MG63 (cell line): ENCODE measurements around the gene DUOX1. TPM values are rescaled to one million over a fixed set of nuclear protein-coding genes. Genes with fewer than 3 reads are reported as not detected.
"Not testable (repeated sequence)": the region's sequence is repeated elsewhere in the genome, so short reads cannot be mapped to it uniquely, and the experiment has no call there.

ENCODE experiments used
- DNase-seq: peaks from one replicate; pipeline ENCODE4 v3.0.0-alpha.2; 2020
- H3K27me3 ChIP-seq: fragments of 250-450 bp; sonication (Bioruptor Pico); 2 replicates; pipeline ENCODE4 v1.5.1; 2020; ENCODE audit warnings: mild to moderate bottlenecking, moderate library complexity
- H3K36me3 ChIP-seq: fragments of 250-450 bp; sonication (Bioruptor Pico); 2 replicates; pipeline ENCODE4 v1.5.1; 2020; ENCODE audit warnings: mild to moderate bottlenecking, moderate library complexity
- H3K4me3 ChIP-seq: fragments of 250-450 bp; sonication (Bioruptor Pico); 2 replicates; pipeline ENCODE4 v1.5.1; 2020; ENCODE audit warnings: mild to moderate bottlenecking, moderate library complexity
- H3K9me3 ChIP-seq: fragments of 250-450 bp; sonication (Bioruptor Pico); 2 replicates; pipeline ENCODE4 v1.5.1; 2020; ENCODE audit warnings: mild to moderate bottlenecking, moderate library complexity
- total RNA-seq: library from RNA; depleted of rRNA; stranded (reverse); fragments of >200 nt; shearing (Covaris generic); gene quantifications from 2 replicates; pipeline ENCODE4 v1.2.3, GENCODE V29; 2014; ENCODE audit warnings: low replicate concordance

Gene DUOX1
- total RNA-seq, 1 experiment from 2014 or later, result not detected

GRCh38 chr15:45132844-45133560 lies 3.2 kb downstream of the DUOX1 start:
- Histone ChIP-seq H3K4me3 (no peak overlapping the region), H3K27me3 (no peaks in the 10 kb centered on the region), H3K36me3 (no peaks in the 10 kb centered on the region), H3K9me3 (no peaks in the 10 kb centered on the region)
- no peak for DNase-seq

- DNase-seq, result no peak
- H3K27me3 ChIP-seq, result no peaks in the 10 kb centered on the region
Measured at GRCh38 chr15:45133561-45133920, 3.7 kb downstream of the DUOX1 start.

GRCh38 chr15:45134046-45134445 lies 4.3 kb downstream of the DUOX1 start:
- no peaks in the 10 kb centered on the region for H3K9me3 ChIP-seq
- no peaks in the 10 kb centered on the region for H3K36me3 ChIP-seq
- no peak for DNase-seq
- no peaks in the 10 kb centered on the region for H3K27me3 ChIP-seq
- no peak overlapping the region for H3K4me3 ChIP-seq

More at GRCh38 chr15:45133561-45133920, 3.7 kb downstream of the DUOX1 start:
- Histone ChIP-seq H3K36me3 (no peaks in the 10 kb centered on the region), H3K4me3 (no peak overlapping the region), H3K9me3 (no peaks in the 10 kb centered on the region)

GRCh38 chr15:45134682-45135604 lies 5.1 kb downstream of the DUOX1 start:
- Histone ChIP-seq H3K36me3 (no peaks in the 10 kb centered on the region), H3K4me3 (no peak overlapping the region), H3K9me3 (no peaks in the 10 kb centered on the region), H3K27me3 (no peaks in the 10 kb centered on the region)
- DNase-seq, result no peak

GRCh38 chr15:45135705-45136377 lies 6.0 kb downstream of the DUOX1 start:
- not testable (repeated sequence) for H3K27me3 ChIP-seq, H3K4me3 ChIP-seq, DNase-seq, H3K36me3 ChIP-seq, H3K9me3 ChIP-seq

GRCh38 chr15:45136378-45136764 lies 6.6 kb downstream of the DUOX1 start:
- Histone ChIP-seq H3K4me3 (no peak overlapping the region), H3K27me3 (no peaks in the 10 kb centered on the region), H3K9me3 (no peaks in the 10 kb centered on the region), H3K36me3 (no peaks in the 10 kb centered on the region)
- no peak for DNase-seq

- no peak for DNase-seq
- H3K36me3 ChIP-seq, result no peaks in the 10 kb centered on the region
- H3K27me3 ChIP-seq, result no peaks in the 10 kb centered on the region
- no peaks in the 10 kb centered on the region for H3K9me3 ChIP-seq
- no peak overlapping the region for H3K4me3 ChIP-seq
Measured at GRCh38 chr15:45137703-45138102, 7.9 kb downstream of the DUOX1 start.

GRCh38 chr15:45138814-45139765 lies 9.3 kb downstream of the DUOX1 start:
- Histone ChIP-seq H3K4me3 (no peak overlapping the region), H3K9me3 (no peaks in the 10 kb centered on the region), H3K36me3 (no peaks in the 10 kb centered on the region), H3K27me3 (no peaks in the 10 kb centered on the region)
- DNase-seq, result no peak

GRCh38 chr15:45139770-45140169 lies 10.0 kb downstream of the DUOX1 start:
- Histone ChIP-seq H3K4me3 (no peak overlapping the region), H3K27me3 (no peaks in the 10 kb centered on the region), H3K36me3 (no peaks in the 10 kb centered on the region), H3K9me3 (no peaks in the 10 kb centered on the region)
- DNase-seq, result no peak

GRCh38 chr15:45140557-45141250 lies 10.9 kb downstream of the DUOX1 start:
- Histone ChIP-seq H3K27me3 (no peaks in the 10 kb centered on the region), H3K36me3 (no peaks in the 10 kb centered on the region), H3K4me3 (no peak overlapping the region), H3K9me3 (no peaks in the 10 kb centered on the region)
- no peak for DNase-seq

- DNase-seq, result no peak
Measured at GRCh38 chr15:45141386-45141785, 11.6 kb downstream of the DUOX1 start.

GRCh38 chr15:45143056-45143455 lies 13.3 kb downstream of the DUOX1 start:
- Histone ChIP-seq H3K36me3 (no peaks in the 10 kb centered on the region), H3K4me3 (no peak overlapping the region), H3K27me3 (no peaks in the 10 kb centered on the region), H3K9me3 (no peaks in the 10 kb centered on the region)
- no peak for DNase-seq

More at GRCh38 chr15:45141386-45141785, 11.6 kb downstream of the DUOX1 start:
- Histone ChIP-seq H3K27me3 (no peaks in the 10 kb centered on the region), H3K4me3 (no peak overlapping the region), H3K9me3 (no peaks in the 10 kb centered on the region), H3K36me3 (no peaks in the 10 kb centered on the region)

- no peak overlapping the region for H3K4me3 ChIP-seq
- H3K9me3 ChIP-seq, result no peaks in the 10 kb centered on the region
- no peaks in the 10 kb centered on the region for H3K36me3 ChIP-seq
- no peak for DNase-seq
- H3K27me3 ChIP-seq, result no peaks in the 10 kb centered on the region
Measured at GRCh38 chr15:45143946-45144345, 14.2 kb downstream of the DUOX1 start.

GRCh38 chr15:45144775-45145174 lies 15.0 kb downstream of the DUOX1 start:
- H3K27me3 ChIP-seq, result no peaks in the 10 kb centered on the region
- no peaks in the 10 kb centered on the region for H3K9me3 ChIP-seq
- no peak overlapping the region for H3K4me3 ChIP-seq
- H3K36me3 ChIP-seq, result no peaks in the 10 kb centered on the region
- no peak for DNase-seq

GRCh38 chr15:45146405-45146804 lies 16.6 kb downstream of the DUOX1 start:
- Histone ChIP-seq H3K36me3 (no peaks in the 10 kb centered on the region), H3K9me3 (no peaks in the 10 kb centered on the region), H3K27me3 (no peaks in the 10 kb centered on the region), H3K4me3 (no peak overlapping the region)
- no peak for DNase-seq

GRCh38 chr15:45147606-45148005 lies 17.8 kb downstream of the DUOX1 start:
- Histone ChIP-seq H3K9me3 (no peaks in the 10 kb centered on the region), H3K27me3 (no peaks in the 10 kb centered on the region), H3K36me3 (no peaks in the 10 kb centered on the region), H3K4me3 (no peak overlapping the region)
- no peak for DNase-seq
